GF-D8 (cell line): Measurements from ENCODE around the gene SUGCT.
A peak's percentile ranks its signal among the peaks of the same experiment; 100 is the strongest.

Experiments used
- DNase-seq: peaks from one replicate; lab custom pipeline; 2025; lab: John Stamatoyannopoulos, UW

SUGCT gene

DNA sequence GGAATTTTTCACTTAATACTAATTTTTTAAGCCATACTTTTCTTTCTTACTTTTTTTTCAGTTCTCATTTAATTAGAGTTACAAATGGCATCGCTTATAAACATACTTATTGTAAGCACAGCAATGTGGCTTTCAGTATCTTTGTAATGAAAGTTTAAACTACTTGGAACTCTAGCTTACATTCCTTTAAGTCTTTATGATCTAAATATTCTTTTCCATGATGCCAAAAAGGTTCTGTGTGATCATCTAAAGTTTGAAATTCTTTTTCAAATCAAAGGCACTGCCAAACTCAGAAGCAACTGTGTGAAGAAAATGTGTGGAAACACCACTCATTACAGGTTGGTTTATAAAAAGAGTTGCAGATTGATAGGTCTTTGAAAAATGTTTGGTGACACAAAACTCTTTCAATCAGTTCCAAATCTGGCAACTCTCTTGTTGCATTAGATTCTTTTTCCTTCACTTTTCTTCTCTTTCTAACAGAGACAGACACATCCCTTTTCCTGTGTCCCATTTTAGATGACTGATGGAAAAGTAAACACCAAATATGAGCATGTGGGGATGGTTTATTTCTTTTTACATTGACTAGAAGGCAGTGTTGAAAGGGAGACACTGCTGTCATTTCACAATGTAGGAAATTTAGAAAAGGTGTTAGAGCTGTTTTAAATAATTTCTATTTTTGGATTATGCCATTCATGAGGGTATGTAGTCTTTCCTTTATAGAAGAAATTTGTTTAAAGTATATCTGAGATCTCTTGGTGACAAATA lies 392.3 kb downstream of the SUGCT start:
- no peak for DNase-seq

- DNase-seq, result no peak
These were observed 392.9 kb downstream of the SUGCT start for GRCh38 chr7:40527723-40528122.

GRCh38 chr7:40530292-40530691 lies 395.5 kb downstream of the SUGCT start:
- DNase-seq, result no peak

DNA sequence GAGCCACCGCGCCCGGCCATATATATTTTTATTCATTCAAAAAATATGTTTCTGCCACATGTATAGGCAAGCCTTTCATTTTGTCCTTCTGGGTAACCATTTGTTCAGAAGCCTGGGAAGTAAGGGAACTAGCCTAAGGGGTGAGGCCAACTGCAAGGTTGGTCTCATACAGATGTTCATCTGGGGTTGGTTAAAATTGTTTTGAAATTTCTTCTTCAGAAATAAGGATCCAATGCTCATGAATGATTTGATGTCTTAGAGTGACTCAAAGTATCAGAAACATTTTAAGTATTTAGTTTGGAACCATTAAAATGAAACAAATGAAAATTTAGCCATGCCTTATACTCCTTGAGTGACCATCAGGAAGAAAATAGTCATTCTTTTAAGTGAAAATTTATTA lies 397.2 kb downstream of the SUGCT start:
- DNase-seq, result no peak

DNA sequence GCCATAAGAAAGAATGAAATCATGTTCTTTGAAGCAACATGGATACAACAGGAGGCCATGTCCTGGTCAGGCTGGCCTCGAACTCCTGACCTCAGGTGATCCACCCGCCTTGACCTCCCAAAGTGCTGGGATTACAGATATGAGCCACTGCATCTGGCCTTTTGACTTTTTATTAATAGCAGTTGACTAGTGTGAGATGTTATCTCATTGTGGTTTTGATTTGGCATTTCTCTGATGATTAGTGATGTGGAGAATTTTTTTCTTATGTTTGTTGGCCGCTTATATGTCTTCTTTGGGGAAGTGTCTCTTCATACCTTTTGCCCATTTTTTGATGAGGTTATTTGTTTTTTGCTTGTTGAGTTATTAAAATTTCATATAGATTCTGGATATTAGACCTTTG lies 400.9 kb downstream of the SUGCT start:
- DNase-seq, result no peak

- no peak for DNase-seq
These were observed 401.6 kb downstream of the SUGCT start for GRCh38 chr7:40536421-40536820.

- DNase-seq, result no peak
These were observed 403.5 kb downstream of the SUGCT start for GRCh38 chr7:40538281-40538680.

DNA sequence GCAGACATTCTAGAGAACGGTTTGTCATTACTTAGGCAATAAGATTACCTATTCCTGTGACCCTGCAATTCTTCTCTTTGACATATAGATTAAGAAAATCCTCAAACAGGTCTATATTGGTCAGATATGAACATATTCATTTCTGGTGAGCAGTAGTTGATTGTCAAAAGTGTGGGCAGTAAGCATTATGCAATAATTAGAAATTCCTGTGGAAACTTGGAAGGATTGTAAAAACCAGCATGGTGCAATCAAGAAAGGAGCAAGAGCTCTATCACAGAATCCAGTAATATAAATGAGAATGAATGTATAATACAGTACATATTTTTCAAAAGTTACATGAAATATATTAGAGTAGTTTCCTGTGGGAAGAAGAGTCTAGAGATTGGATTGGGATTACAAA lies 406.5 kb downstream of the SUGCT start:
- DNase-seq, result no peak

DNA sequence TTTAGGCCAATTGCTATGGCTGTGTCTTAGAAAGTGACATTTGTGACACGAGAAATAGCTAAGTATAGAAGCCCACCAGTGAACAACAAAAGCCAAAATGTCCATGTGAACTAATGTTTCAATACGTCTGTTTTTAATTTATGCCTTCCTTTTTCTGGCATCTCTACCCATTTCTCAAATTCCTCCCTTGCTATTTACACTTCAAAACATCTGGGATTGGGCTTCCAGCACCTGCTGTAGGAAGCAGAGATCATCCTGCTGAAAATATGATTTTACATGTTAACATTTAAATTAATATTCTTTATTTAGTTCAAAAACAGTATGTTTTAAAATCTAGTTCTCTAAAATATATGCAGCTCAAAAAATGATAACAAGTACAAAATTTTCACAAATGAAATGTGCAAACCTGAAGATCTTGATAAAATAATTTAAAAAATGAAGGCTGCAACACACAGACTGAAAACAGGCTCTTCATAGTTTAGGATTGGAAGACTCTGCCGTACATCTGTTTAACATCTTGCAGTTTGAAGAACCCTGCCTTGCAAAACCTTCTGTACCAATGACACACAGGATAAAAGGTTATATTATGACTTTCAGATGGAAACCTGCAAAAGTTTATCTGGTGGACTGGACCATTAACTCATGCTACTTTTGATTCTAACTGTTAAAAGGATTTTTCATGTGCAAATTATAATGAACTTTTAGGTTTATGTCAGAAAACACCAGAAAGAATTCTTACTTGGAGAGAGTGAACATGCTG lies 408.4 kb downstream of the SUGCT start:
- DNase-seq, result no peak

DNA sequence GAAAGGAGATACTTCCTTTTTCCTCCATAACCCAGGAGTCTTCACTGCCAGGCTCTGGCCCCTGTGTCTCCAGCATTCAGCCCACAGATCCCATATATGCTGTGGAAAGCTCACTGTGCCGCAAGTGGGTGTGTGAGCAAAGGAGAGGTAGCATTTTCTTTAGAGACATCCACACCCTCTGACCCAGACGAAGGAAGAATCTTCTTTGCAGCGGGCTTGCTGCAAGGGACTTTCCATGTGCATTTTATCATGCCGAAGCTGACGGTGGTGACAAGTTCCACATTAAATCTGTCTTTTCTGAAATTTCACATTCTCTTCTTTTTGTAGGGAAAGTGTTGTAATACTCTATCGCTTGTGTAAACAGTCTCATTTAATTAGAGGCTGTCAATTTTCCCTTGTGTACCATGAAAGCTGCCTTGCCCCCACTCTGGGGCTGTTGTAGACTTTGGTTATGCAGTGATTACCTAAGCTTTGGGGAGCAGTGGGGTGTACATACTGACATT lies 409.5 kb downstream of the SUGCT start:
- DNase-seq, result no peak

DNA sequence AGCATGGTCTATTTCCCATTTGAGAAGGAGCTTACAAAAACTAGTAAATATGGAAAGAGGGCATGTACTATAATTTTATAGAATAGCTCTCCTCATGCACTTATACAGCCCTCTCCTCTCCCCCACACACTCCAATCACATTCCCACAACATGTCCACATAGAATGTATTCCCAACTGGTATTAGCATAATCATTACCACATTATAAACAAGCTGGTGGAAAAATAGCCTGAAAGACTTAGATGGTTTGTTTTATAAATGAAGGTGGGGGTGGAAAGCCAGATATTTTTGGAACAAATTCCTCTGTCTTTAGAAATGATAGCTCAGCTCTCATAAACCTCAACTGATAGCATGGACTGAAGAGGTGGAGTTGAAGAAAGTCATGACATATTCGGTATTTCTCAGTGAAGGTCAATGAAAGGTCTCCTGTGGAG lies 410.1 kb downstream of the SUGCT start:
- DNase-seq, result no peak

- no peak for DNase-seq
These were observed 410.9 kb downstream of the SUGCT start for GRCh38 chr7:40545739-40546138.

- no peak for DNase-seq
These were observed 412.1 kb downstream of the SUGCT start for GRCh38 chr7:40546616-40547501.

GRCh38 chr7:40549372-40550039 lies 414.7 kb downstream of the SUGCT start:
- DNase-seq, result no peak

GRCh38 chr7:40551685-40552576 lies 417.1 kb downstream of the SUGCT start:
- peak; percentile 99 for DNase-seq

DNA sequence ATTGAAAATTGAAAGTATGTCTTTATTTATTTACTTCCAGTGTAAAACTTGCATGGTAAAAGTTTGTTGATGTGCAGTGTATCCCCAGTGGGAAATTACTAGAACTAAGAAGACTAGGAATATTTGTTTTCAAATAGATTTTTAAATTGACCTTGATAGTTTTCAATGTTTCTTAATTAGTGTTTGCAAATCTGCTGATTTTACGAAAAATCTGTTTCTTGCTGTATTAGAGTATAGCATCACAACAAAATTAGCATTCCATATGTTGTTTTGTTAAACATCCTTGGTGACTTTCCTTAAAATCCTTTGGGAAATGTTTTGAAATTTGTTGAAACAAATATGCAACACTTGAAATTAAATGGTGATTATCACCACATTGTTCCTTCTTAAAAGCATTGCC lies 425.9 kb downstream of the SUGCT start:
- no peak for DNase-seq

DNA sequence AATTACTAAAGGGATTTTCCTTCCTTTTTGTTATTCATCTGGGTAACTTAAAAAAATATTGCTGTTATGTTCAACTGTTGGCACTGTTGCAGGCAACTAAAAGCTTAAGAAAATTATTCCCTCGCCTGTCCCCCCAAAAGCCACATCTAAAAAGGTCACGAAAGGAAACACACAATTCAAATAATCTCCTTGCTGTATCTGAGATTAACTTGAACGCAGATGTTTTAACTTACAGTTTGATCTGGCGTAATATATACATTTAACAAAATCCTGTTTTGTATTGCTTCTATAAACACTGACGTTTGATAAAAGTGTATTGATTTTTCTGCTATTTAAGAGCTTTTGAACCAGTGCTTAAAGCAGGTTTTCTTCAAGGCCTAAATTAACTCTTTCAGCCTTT lies 432.1 kb downstream of the SUGCT start:
- DNase-seq, result no peak

DNA sequence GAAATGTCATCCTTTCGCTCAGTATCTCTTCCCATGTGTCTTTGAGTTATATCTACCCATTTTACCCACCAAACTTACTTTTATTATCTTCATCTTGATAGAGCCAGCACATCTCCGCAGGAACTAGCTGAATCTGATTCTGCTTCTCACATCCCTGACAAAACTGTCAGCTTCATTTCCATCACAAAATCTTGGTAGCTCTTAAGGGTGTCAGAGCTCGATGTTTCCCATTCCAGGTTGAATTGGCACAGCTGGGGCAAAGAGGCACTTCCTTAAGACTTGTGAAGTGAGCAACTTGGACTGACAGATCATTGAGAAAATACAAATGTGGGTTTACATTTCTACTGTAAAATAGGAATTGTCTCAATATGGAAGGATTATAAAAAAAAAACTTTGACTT lies 434.5 kb downstream of the SUGCT start:
- DNase-seq, result no peak

- no peak for DNase-seq
These were observed 435.4 kb downstream of the SUGCT start for GRCh38 chr7:40570223-40570622.

GRCh38 chr7:40571796-40572195 lies 437.0 kb downstream of the SUGCT start:
- DNase-seq, result no peak
